ENCODE measurements around the gene TOR1AIP1. TPM values are rescaled to one million over a fixed set of nuclear protein-coding genes. Genes with fewer than 3 reads are reported as not detected.

The TOR1AIP1 gene
- polyA plus RNA-seq, 1 donor = 26.0 TPM

GRCh38 chr1:179877586-179878265 is 4.4 kb upstream of the TOR1AIP1 start, which contains the start of gene TOR1AIP2:
TOR1AIP2 (minus strand) TSS chr1:179877803; CDS start chr1:179852665, 25,138 bp downstream.
- 33% methylated on average over 4 of the region's 31 CpGs for WGBS (ENCODE audit: insufficient coverage, low lambda C conversion rate)

DNA sequence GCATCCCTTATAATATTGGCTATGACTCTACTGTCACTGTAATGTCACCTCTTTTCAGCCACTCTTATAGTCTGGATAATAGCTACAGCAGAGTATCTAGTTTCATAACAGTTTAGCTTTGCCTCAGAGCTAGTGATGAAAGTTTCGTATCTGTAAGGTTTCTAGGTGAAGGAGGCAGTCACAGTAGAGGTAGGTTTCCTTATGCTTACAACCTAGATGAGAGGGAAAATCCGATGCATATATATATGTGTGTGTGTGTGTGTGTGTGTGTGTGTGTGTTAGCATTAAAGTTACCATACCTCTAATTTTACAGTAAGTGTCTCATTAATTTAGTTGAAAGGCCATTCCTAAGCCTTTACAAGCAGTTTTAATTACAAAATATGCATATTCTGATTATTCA is 2.3 kb upstream of the TOR1AIP1 start:
- Histone ChIP-seq H3K36me3 (ENCODE audit: control insufficient read depth, insufficient read depth, low read length) (peaks cover 4% of the 10 kb centered on the region), H3K4me3 (ENCODE audit: low read length) (no peak overlapping the region), H3K4me1 (ENCODE audit: control insufficient read depth, insufficient read depth, low read length) (no peaks in the 10 kb centered on the region), H3K27me3 (ENCODE audit: control insufficient read depth, insufficient read depth, low read length) (no peaks in the 10 kb centered on the region), H3K9me3 (ENCODE audit: control insufficient read depth, low read depth, low read length) (no peaks in the 10 kb centered on the region), H3K27ac (ENCODE audit: low read length) (no peak overlapping the region)
- DNase-seq = no peak
- no CpG with 5 or more reads among the region's 2 CpGs for WGBS (ENCODE audit: insufficient coverage, low lambda C conversion rate)

More at GRCh38 chr1:179877586-179878265, 4.4 kb upstream of the TOR1AIP1 start, which contains the start of gene TOR1AIP2:
- peak within 1 kb of the TSS; percentile 82 for H3K27ac ChIP-seq (ENCODE audit: low read length)
- peak; percentile 86 to 87 for DNase-seq
- peak within 1 kb of the TSS; percentile 75 for H3K4me3 ChIP-seq (ENCODE audit: low read length)
- H3K36me3 ChIP-seq (ENCODE audit: control insufficient read depth, insufficient read depth, low read length) = peaks cover 8% of the 10 kb centered on the region
- H3K4me1 ChIP-seq (ENCODE audit: control insufficient read depth, insufficient read depth, low read length) = peaks cover 13% of the 10 kb centered on the region
- no peaks in the 10 kb centered on the region for H3K27me3 ChIP-seq (ENCODE audit: control insufficient read depth, insufficient read depth, low read length)
- no peaks in the 10 kb centered on the region for H3K9me3 ChIP-seq (ENCODE audit: control insufficient read depth, low read depth, low read length)

- peak overlapping the region; percentile 95 for H3K27ac ChIP-seq (ENCODE audit: low read length)
- no peaks in the 10 kb centered on the region for H3K9me3 ChIP-seq (ENCODE audit: control insufficient read depth, low read depth, low read length)
- H3K27me3 ChIP-seq (ENCODE audit: control insufficient read depth, insufficient read depth, low read length) = no peaks in the 10 kb centered on the region
- peak overlapping the region; percentile 96 for H3K4me3 ChIP-seq (ENCODE audit: low read length)
- H3K36me3 ChIP-seq (ENCODE audit: control insufficient read depth, insufficient read depth, low read length) = peaks cover 11% of the 10 kb centered on the region
- H3K4me1 ChIP-seq (ENCODE audit: control insufficient read depth, insufficient read depth, low read length) = no peaks in the 10 kb centered on the region
- 10% methylated on average over 2 of the region's 22 CpGs for WGBS (ENCODE audit: insufficient coverage, low lambda C conversion rate)
- peak; percentile 91 to 96 for DNase-seq
These were observed 338 bp upstream of the TOR1AIP1 start for GRCh38 chr1:179881642-179882252.

DNA sequence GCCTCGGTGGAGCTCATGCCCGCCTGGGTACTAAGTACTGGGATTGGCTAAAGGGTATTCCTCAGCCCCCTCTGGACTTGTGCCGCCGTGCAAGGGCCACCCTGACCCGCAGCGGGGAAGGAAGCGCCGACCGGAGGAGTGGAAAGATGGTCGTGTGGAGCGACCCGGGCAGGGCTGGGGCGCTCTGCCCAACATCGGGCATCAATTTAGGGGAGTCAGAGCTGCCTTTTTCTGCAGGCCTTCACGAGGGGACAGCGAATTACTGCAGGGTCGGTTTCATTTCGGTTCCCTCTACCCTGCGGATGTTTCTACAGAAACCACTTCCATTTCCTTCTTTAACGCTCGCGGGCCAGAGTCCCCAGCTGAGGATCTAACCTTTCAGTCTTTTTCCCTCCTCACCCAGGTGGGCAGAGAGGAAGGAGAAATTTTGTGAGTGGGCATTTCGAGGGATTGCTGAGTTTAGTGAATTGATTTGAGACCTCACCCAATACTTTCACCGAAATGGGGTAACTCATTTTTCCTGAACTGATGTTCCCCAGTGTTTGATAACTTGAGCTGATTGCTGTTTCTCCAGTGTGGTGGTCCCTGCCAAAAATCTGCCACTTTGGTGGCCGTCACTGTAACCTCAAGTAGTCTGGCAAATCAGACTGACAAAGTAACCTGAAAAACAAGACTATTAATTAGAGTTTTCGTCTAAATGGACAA is 1.1 kb downstream of the TOR1AIP1 start:
- no peak for DNase-seq
- WGBS (ENCODE audit: insufficient coverage, low lambda C conversion rate) = no CpG with 5 or more reads among the region's 26 CpGs
- Histone ChIP-seq H3K9me3 (ENCODE audit: control insufficient read depth, low read depth, low read length) (no peaks in the 10 kb centered on the region), H3K27ac (ENCODE audit: low read length) (peak overlapping the region; percentile 95), H3K4me3 (ENCODE audit: low read length) (peak overlapping the region; percentile 96), H3K36me3 (ENCODE audit: control insufficient read depth, insufficient read depth, low read length) (peaks cover 15% of the 10 kb centered on the region), H3K4me1 (ENCODE audit: control insufficient read depth, insufficient read depth, low read length) (no peaks in the 10 kb centered on the region), H3K27me3 (ENCODE audit: control insufficient read depth, insufficient read depth, low read length) (no peaks in the 10 kb centered on the region)

GRCh38 chr1:179883745-179884138 is 1.7 kb downstream of the TOR1AIP1 start:
- DNase-seq = peak in 1 of 2 donors; percentile 52
- Histone ChIP-seq H3K4me3 (ENCODE audit: low read length) (peak overlapping the region; percentile 96), H3K36me3 (ENCODE audit: control insufficient read depth, insufficient read depth, low read length) (peaks cover 17% of the 10 kb centered on the region), H3K9me3 (ENCODE audit: control insufficient read depth, low read depth, low read length) (no peaks in the 10 kb centered on the region), H3K4me1 (ENCODE audit: control insufficient read depth, insufficient read depth, low read length) (no peaks in the 10 kb centered on the region), H3K27ac (ENCODE audit: low read length) (peak overlapping the region; percentile 95), H3K27me3 (ENCODE audit: control insufficient read depth, insufficient read depth, low read length) (no peaks in the 10 kb centered on the region)
- WGBS (ENCODE audit: insufficient coverage, low lambda C conversion rate) = 0% methylated on average over 1 of the region's 4 CpGs

GRCh38 chr1:179888071-179888470 is 6.0 kb downstream of the TOR1AIP1 start:
- H3K27me3 ChIP-seq (ENCODE audit: control insufficient read depth, insufficient read depth, low read length) = no peaks in the 10 kb centered on the region
- WGBS (ENCODE audit: insufficient coverage, low lambda C conversion rate) = no CpG with 5 or more reads among the region's 2 CpGs
- H3K4me1 ChIP-seq (ENCODE audit: control insufficient read depth, insufficient read depth, low read length) = no peaks in the 10 kb centered on the region
- no peak overlapping the region for H3K27ac ChIP-seq (ENCODE audit: low read length)
- H3K36me3 ChIP-seq (ENCODE audit: control insufficient read depth, insufficient read depth, low read length) = peaks cover 41% of the 10 kb centered on the region
- H3K9me3 ChIP-seq (ENCODE audit: control insufficient read depth, low read depth, low read length) = no peaks in the 10 kb centered on the region
- no peak for DNase-seq
- H3K4me3 ChIP-seq (ENCODE audit: low read length) = no peak overlapping the region

- no peak overlapping the region for H3K27ac ChIP-seq (ENCODE audit: low read length)
- H3K9me3 ChIP-seq (ENCODE audit: control insufficient read depth, low read depth, low read length) = no peaks in the 10 kb centered on the region
- no peak for DNase-seq
- no peaks in the 10 kb centered on the region for H3K27me3 ChIP-seq (ENCODE audit: control insufficient read depth, insufficient read depth, low read length)
- WGBS (ENCODE audit: insufficient coverage, low lambda C conversion rate) = no CpG with 5 or more reads among the region's 4 CpGs
- no peaks in the 10 kb centered on the region for H3K4me1 ChIP-seq (ENCODE audit: control insufficient read depth, insufficient read depth, low read length)
- H3K36me3 ChIP-seq (ENCODE audit: control insufficient read depth, insufficient read depth, low read length) = peaks cover 47% of the 10 kb centered on the region
- no peak overlapping the region for H3K4me3 ChIP-seq (ENCODE audit: low read length)
These were observed 7.5 kb downstream of the TOR1AIP1 start for GRCh38 chr1:179889589-179889988.

- Histone ChIP-seq H3K27me3 (ENCODE audit: control insufficient read depth, insufficient read depth, low read length) (no peaks in the 10 kb centered on the region), H3K9me3 (ENCODE audit: control insufficient read depth, low read depth, low read length) (no peaks in the 10 kb centered on the region), H3K4me3 (ENCODE audit: low read length) (no peak overlapping the region), H3K4me1 (ENCODE audit: control insufficient read depth, insufficient read depth, low read length) (no peaks in the 10 kb centered on the region), H3K27ac (ENCODE audit: low read length) (no peak overlapping the region), H3K36me3 (ENCODE audit: control insufficient read depth, insufficient read depth, low read length) (peaks cover 47% of the 10 kb centered on the region)
- DNase-seq = no peak
- no CpG with 5 or more reads among the region's 1 CpG for WGBS (ENCODE audit: insufficient coverage, low lambda C conversion rate)
These were observed 28.8 kb downstream of the TOR1AIP1 start for GRCh38 chr1:179910934-179911333.

DNA sequence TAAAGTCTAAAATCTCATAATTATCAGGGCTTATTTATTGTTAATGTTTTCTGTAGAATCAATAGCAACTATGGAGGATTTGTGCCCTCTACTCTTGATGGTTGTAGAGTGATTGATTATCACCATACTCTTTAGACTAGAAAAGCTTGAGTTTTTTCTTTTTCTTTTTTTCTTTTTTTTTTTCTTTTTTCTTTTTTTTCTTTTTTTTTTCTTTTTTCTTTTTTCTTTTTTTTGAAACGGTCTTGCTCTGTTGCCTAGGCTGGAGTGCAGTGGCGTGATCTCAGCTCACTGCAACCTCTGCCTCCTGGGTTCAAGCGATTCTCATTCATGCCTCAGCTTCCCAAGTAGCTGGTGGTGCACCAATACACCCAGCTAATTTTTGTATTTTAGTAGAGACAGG is 29.7 kb downstream of the TOR1AIP1 start:
- 100% methylated on average over 2 of the region's 3 CpGs for WGBS (ENCODE audit: insufficient coverage, low lambda C conversion rate)

DNA sequence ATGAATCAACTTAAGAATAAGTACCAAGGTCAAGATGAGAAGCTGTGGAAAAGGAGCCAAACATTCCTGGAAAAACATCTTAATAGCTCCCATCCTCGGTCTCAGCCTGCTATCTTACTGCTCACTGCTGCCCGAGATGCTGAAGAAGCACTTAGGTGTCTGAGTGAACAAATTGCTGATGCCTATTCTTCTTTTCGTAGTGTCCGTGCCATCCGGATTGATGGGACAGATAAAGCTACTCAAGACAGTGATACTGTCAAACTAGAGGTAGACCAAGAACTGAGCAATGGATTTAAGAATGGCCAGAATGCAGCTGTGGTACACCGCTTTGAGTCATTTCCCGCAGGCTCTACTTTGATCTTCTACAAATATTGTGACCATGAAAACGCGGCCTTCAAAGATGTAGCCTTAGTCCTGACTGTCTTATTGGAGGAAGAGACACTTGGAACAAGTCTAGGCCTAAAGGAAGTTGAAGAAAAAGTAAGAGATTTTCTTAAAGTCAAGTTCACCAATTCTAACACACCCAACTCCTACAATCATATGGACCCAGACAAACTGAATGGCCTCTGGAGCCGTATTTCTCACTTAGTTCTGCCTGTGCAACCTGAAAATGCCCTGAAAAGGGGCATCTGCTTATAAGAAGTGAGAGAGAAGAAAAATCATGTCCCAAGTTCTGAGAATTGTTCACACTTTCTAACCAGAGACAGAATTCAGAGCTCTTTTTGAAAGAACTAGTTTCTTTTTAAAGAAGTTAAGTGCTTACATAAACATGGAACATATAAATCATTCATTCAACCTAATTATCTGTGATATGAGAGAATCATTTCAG is 35.7 kb downstream of the TOR1AIP1 start:
- WGBS (ENCODE audit: insufficient coverage, low lambda C conversion rate) = 67% methylated on average over 3 of the region's 10 CpGs
- H3K36me3 ChIP-seq (ENCODE audit: control insufficient read depth, insufficient read depth, low read length) = peaks cover 46% of the 10 kb centered on the region

More for the DNA sequence above, 29.7 kb downstream of the TOR1AIP1 start:
- Histone ChIP-seq H3K9me3 (ENCODE audit: control insufficient read depth, low read depth, low read length) (no peaks in the 10 kb centered on the region), H3K27ac (ENCODE audit: low read length) (no peak overlapping the region), H3K4me3 (ENCODE audit: low read length) (no peak overlapping the region), H3K27me3 (ENCODE audit: control insufficient read depth, insufficient read depth, low read length) (no peaks in the 10 kb centered on the region), H3K4me1 (ENCODE audit: control insufficient read depth, insufficient read depth, low read length) (no peaks in the 10 kb centered on the region), H3K36me3 (ENCODE audit: control insufficient read depth, insufficient read depth, low read length) (peaks cover 52% of the 10 kb centered on the region)
- DNase-seq = no peak

More for the DNA sequence above, 35.7 kb downstream of the TOR1AIP1 start:
- H3K27ac ChIP-seq (ENCODE audit: low read length) = no peak overlapping the region
- H3K27me3 ChIP-seq (ENCODE audit: control insufficient read depth, insufficient read depth, low read length) = no peaks in the 10 kb centered on the region
- H3K4me3 ChIP-seq (ENCODE audit: low read length) = no peak overlapping the region
- H3K4me1 ChIP-seq (ENCODE audit: control insufficient read depth, insufficient read depth, low read length) = no peaks in the 10 kb centered on the region
- no peak for DNase-seq
- H3K9me3 ChIP-seq (ENCODE audit: control insufficient read depth, low read depth, low read length) = no peaks in the 10 kb centered on the region
